ENCODE data around the gene IVL.

The IVL gene

DNA sequence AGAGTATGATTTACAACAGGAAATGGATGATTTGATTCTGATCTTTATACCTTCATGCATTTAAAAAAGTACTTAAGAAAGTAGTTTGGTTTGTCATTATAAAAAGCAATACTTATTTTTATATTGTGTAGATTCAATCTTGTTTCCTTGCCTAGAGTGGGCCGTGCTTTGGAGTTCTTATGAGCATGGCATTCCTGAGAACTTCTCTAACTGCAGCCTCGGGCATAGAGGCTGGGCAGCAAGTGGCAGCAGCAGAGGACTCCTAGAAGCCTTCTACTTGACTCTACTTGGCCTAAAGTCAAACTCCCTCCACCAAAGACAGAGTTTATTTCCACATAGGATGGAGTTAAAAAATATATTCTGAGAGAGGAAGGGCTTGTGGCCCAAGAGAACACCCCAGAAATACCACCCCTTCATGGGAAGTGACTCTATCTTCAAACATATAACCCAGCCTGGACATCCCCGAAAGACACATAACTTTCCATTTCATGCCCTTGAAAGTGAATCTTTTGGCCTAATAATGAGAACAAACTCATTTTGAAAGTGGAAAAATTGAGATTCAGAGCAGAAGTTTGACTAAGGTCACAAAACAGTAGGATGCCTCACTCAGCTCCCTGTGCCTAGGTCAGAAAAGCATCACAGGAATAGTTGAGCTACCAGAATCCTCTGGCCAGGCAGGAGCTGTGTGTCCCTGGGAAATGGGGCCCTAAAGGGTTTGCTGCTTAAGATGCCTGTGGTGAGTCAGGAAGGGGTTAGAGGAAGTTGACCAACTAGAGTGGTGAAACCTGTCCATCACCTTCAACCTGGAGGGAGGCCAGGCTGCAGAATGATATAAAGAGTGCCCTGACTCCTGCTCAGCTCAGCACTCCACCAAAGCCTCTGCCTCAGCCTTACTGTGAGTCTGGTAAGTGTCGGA is at the start of gene IVL:
TSS of gene IVL (plus strand) at position 861 of the 916 bp plus-strand sequence. CDS start 1,252 bp downstream, outside the sequence.
- H3K9me3 ChIP-seq (ENCODE audit: control insufficient read depth, insufficient read depth, low read depth, low read length): no peaks in the 10 kb centered on the region
- TF ChIP-seq PRDM1 (tag by site-specific recombination; IDR thresholded peaks at IDR 0.05) (0 out of 2 replicates have a peak, but pooled peaks have one; percentile 11), ZNF223 (tag by site-specific recombination; IDR thresholded peaks at IDR 0.05) (no peak), GLI4 (tag by site-specific recombination; IDR thresholded peaks at IDR 0.05) (no peak), AEBP2 (tag by site-specific recombination; IDR thresholded peaks at IDR 0.05; ENCODE audit: borderline replicate concordance) (no peak)
- POLR2A ChIA-PET: interaction anchor here (0.6 kb wide), 1 partner anchor 134 kb away, joined by 5 read pairs; no protein-coding TSS in a partner anchor

GRCh38 chr1:152859696-152860095 is 48.6 kb upstream of the IVL start, which contains the start of gene LCE7A:
Gene LCE7A, plus strand, starts transcription at chr1:152859996. Its CDS starts 702 bp downstream, at chr1:152860698.
- Histone ChIP-seq H3K27ac (ENCODE audit: extremely low read depth, low read depth, low read length) (no peak within 1 kb of the TSS), H3K36me3 (ENCODE audit: control insufficient read depth in 2 of 2, insufficient read depth in 1 of 2, low read length in 2 of 2) (no peaks in the 10 kb centered on the region), H3K4me3 (ENCODE audit: low read depth, low read length) (no peak within 1 kb of the TSS), H3K4me1 (ENCODE audit: control insufficient read depth, insufficient read depth, low read length) (no peaks in the 10 kb centered on the region), H3K9me3 (ENCODE audit: control insufficient read depth, insufficient read depth, low read depth, low read length) (no peaks in the 10 kb centered on the region)
- ChIA-PET CTCF (interaction anchor here (0.6 to 1.2 kb wide), 2 partner anchors 11 to 79 kb away, joined by 3 read pairs; no protein-coding TSS in a partner anchor), POLR2A (no interaction called here)
- TF ChIP-seq ZNF623 (tag by site-specific recombination; IDR thresholded peaks at IDR 0.05) (no peak), ZNF148 (tag by site-specific recombination; IDR thresholded peaks at IDR 0.05; ENCODE audit: borderline replicate concordance) (no peak), ZNF202 (tag by site-specific recombination; IDR thresholded peaks at IDR 0.05; ENCODE audit: borderline replicate concordance) (no peak), ZNF76 (tag by site-specific recombination; IDR thresholded peaks at IDR 0.05; ENCODE audit: borderline replicate concordance, low read depth) (no peak), ATF2 (tag by site-specific recombination; IDR thresholded peaks at IDR 0.05; ENCODE audit: low read depth) (no peak), ZNF391 (tag by site-specific recombination; IDR thresholded peaks at IDR 0.05; ENCODE audit: borderline replicate concordance, low read depth) (no peak), ZBTB10 (tag by site-specific recombination; IDR thresholded peaks at IDR 0.05) (no peak)
- TF ChIP-seq, protein P1, sequence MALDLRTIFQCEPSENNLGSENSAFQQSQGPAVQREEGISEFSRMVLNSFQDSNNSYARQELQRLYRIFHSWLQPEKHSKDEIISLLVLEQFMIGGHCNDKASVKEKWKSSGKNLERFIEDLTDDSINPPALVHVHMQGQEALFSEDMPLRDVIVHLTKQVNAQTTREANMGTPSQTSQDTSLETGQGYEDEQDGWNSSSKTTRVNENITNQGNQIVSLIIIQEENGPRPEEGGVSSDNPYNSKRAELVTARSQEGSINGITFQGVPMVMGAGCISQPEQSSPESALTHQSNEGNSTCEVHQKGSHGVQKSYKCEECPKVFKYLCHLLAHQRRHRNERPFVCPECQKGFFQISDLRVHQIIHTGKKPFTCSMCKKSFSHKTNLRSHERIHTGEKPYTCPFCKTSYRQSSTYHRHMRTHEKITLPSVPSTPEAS (tag by site-specific recombination; IDR thresholded peaks at IDR 0.05): no peak

More for the DNA sequence above, at the start of gene IVL:
- no peaks in the 10 kb centered on the region for H3K4me1 ChIP-seq (ENCODE audit: control insufficient read depth, insufficient read depth, low read length)
- no peak within 1 kb of the TSS for H3K4me3 ChIP-seq (ENCODE audit: low read depth, low read length)
- CTCF ChIA-PET: interaction anchor here (1.3 to 1.8 kb wide), 2 partner anchors 37 to 285 kb away, joined by 4 read pairs; no protein-coding TSS in a partner anchor
- no peaks in the 10 kb centered on the region for H3K36me3 ChIP-seq (ENCODE audit: control insufficient read depth in 2 of 2, insufficient read depth in 1 of 2, low read length in 2 of 2)
- H3K27ac ChIP-seq (ENCODE audit: extremely low read depth, low read depth, low read length): no peak within 1 kb of the TSS
